Stimulated activated CD4-positive, alpha-beta T cell treated with anti-CD3 and anti-CD28 coated beads, Interleukin-2, amount 100 ng/mL, for 48 hours (primary cell): ENCODE results near the gene LITAFD.
A peak's percentile ranks its signal among the peaks of the same experiment; 100 is the strongest.
"Not testable (repeated sequence)": the region's sequence is repeated elsewhere in the genome, so short reads cannot be mapped to it uniquely, and the experiment has no call there.

Experiments
- DNase-seq, 2 donors: peaks; one replicate each; pipeline ENCODE4 v3.0.0-alpha.2; 2020

LITAFD gene

DNA sequence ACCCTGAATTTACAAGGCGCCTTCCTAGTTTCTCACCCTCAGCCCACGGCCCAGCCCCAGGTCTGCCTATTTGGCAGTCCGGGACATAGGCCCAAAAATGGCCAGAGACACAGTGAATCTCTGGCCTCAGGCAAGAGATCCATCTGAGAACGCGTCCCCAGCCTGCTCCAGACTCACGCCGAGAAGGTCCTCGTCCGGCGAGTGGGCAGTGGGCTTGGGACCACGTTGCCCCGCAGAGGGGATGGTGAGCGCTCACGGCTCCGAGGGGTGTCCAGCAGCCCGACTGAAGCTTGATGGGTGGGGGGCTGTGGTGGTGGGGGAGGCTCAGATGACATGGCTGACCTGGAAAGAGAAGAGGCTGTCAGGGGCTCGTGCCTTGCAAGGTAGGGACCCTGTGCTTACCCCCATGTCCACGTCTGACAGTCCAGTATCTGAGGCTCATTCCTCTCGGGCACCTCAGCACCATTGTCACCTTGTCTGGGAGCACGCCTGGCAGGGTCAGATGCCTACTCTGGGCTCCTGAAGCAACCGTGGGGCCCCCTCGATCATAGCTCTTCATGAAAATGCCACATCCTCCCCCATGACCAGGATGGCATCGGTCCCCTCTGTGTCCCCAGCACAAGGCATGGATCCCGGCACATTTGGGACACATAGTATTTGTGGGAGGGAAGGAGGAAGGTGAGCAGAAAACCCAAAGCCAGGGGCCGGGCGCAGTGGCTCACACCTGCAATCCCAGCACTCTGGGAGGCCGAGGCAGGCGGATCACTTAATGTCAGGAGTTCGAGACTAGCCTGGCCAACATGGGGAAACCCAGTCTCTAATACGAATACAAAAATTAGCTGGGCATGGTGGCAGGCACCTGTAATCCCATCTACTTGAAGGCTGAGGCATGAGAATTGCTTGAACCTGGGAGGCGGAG, 22.9 kb upstream of the LITAFD start:
- DNase-seq, result no peak

DNA sequence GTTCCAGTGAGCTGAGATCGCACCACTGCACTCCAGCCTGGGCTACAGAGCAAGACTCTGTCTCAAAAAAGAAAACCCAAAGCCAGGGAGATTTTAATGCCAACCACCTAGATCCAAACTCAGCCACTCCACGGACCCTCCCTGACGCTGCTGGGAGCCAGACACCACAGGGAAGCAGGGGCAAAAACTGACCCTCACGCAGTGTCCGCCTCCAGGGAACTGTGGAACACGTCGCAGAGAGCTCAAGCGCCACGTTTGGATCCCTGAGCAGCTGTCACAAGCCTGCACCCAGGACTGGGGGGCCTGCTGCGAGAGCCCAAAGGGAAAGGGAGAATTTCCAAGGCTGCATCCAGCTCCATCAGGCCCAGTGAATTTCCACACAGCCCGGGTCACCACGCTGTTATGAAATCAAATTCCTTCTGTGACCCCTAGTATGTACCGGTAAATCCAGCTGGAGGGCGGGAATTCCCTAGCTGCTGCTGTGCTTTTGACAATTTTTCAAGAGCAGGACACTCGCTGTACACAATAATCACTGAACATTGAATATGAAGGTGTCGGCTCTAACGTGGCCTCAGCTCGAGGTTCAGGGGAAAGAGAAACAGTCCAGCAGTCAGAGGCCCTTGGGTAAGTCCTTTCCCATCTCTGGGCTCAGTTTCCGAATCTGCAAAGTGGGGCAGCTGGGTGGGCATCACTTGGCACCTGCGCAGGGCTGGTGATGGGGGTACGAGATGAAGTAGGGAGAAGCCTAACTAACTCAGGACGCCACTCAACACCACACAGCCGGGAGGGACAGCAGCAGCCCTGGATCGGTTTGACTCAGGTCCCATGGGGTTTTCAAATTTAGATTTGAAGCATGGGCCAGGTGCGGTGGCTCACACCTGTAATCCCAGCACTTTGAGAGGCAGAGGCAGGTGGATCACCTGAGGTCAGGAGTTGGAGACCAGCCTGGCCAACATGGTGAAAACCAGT, 22.0 kb upstream of the LITAFD start:
- no peak for DNase-seq

- no peak for DNase-seq
Observed at GRCh38 chr16:8861563-8862308, 20.4 kb upstream of the LITAFD start.

DNA sequence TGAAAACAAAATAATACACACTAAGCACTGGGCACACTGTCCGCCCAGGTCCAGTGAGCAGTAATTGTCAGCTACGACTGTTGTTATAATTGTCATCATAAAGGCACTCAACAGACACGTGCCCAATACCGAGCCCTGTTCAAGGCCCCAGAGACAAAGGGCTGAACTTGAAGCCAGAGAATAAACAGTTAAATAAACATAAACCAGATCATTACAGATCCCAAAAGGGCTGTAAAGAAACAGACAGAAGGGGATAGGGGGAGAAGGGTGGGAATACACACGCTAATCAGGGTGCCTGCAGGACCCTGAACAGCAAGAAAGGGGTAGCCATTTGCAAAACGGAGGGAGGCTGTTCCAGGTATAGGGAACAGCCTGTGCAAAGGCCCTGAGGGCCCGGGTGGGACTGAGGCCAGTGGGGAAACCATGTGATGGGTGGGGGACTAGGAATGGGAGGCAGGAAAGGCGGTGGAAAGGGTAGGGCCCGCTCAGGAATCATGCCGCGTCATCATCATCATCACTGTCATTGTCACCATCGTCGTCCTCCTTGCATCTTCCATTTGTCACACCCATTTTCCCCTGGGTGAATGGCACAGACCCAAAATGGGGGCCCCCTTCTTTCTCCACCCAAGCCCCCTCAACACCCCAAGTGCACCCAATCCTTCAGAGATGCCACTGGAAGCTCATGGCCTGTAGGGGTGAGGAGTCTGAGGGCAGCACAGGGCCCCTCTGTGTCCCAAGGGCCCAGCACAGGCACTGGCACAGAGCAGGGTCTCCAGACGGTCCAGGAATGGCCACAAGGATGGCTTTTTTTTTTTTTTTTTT, 19.6 kb upstream of the LITAFD start:
- no peak for DNase-seq

- no peak for DNase-seq
Observed at GRCh38 chr16:8863594-8864424, 18.3 kb upstream of the LITAFD start.

DNA sequence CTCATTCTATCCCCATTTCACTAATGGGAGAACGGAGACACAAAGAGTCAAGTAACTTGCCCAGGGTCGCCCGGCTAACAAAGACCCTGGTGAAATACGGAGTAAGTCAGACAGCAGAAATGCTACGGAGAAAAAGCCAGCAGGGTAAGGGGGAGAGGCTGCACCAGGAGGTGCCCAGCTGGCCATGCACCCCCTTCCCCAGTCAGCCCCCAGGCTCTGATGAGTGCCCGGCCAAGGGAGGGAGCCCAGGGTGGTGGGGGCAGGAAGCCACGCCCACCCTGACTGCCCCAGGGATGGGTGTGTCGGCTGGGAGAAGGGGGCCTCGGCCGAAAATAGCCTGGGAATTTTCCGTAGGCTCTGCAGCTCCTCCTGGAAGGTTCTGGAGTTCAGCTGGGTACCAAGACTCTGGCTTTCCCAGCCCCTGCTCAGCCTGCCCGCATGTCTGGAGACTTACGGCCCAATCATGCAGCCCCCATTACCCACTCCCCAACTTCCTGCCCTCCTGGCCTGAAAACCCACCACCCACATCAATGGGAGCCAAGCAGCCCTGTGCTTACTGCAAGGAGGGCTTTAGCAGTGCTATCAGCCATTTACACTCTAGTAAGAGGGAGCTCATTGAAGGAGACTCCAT, 17.6 kb upstream of the LITAFD start:
- no peak for DNase-seq

DNA sequence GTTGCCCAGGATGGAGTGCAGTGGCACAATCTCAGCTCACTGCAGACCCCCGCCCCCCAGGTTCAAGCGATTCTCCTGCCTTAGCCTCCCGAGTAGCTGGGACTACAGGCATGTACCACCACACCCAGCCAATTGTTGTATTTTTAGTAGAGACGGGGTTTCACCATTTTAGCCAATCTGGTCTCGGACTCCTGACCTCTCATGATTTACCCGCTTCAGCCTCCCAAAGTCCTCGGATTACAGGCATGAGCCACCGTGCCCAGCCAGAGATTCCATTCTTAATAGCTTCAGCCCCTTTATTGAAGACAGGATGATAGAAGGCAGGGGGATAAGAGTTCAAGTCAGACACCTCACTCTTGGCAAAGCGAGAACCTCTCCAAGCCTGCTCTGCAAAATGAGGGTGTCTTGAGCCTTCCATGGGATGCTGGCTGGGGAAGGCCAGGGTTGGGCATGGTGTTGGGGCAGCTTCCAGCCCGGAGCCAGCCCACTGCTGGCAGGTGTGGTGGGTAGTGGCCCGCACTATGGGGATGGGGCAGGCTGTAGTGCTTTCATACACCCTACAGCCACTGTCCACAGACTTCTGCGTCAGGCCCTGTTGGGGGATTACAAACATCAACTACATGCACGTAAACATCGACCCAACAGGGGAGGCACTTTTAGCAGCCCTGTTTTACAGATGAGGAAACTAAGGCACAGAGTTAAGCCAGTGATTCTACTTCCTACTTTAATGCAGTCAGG, 16.8 kb upstream of the LITAFD start:
- no peak for DNase-seq

- no peak for DNase-seq
Observed at GRCh38 chr16:8866118-8866883, 15.8 kb upstream of the LITAFD start.

DNA sequence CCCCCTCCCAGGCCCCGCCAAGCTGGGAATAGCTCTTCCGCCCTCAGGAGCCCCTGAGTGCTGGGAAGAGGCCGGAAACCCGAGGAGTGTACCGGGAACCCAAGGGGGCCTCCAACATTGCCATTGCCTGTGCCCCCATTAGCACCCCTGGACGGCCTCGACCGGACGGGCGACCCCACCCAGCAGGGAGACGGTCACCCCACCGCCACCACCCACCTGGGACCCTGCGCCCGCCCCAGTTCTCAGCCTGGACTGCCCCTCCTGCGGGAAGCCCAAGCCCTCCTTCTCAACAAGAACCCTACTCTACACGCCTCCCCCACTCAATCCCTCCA, 15.3 kb upstream of the LITAFD start:
- no peak for DNase-seq

DNA sequence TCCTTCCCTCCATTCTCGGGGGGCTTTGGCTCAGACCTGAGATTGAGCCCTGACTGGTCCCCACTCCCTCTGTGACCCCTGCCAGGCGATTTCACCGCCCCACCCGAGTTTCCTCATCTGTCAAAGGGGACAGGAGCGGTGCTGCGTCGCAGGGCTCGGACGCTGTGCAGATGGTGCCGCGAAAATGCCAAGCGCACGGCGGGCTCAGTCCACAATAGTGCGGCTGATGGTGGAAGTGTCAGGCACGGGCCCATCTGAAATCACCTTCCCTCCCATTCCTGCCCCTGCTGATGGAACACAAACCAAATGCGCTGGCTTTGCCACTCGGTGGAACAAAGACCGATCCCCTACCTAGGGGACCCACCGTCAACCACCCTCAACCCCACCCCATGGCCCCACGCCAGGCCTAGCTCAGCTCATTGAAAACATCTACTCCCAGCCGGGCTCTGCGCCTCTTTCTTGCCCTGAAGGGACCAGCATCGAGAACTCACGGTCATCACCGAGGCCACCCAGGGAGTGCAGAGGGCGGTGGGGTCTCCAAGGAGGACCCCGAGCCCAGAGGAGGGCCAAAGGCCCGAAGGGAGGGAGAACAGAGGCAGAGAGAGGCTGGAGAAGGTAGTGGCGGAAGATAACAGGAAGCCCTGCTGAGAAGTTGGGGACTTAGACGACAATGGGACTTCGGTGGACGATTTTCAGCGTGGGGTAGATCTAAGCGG, 14.8 kb upstream of the LITAFD start:
- no peak for DNase-seq

GRCh38 chr16:8867932-8868415, 14.2 kb upstream of the LITAFD start:
- DNase-seq, result no peak

DNA sequence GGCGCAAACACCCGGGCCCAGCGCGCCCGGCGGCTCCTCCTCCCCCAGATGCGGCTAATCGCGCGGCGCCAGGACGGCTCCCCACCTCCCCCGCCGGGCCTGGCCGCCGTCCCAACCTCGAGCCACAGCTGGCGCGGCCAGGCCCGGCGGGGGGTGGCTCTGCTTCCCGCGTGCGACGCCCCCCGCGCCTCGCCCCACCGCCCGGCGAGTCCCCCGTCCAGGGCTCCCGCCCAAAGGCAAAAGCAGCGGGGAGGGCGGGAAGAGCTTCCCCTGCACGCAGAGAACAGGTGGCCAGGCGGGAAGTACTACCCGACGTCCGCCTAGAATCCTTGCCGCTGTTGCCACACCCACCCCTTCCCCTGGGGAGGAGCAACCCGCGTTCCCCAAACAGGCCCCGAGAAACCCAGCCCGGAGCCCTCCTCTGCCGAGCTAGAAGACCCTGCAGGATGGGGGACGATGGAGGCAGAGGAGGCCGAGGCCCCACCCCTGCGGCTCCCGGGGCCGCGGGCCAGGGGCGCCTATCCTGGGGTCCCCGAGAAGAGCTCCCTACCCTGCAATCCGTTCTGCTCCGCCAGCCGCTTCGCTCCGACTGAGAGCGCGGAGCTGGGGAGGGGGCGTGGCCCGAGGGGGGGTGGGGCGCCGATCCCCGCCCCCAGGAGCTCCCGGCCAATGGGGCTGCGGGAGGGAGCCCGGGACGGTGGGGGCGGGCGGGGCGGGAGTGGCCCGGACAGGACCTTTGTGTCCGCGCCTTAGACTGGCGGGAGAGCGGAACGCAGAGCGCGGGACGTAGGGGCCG, 13.5 kb upstream of the LITAFD start, which contains the start of gene CARHSP1:
CARHSP1 (minus strand) TSS at position 591 of the 796 bp plus-strand sequence. CDS start 9,678 bp downstream, outside the sequence.
- peak; percentile 79 to 83 for DNase-seq

DNA sequence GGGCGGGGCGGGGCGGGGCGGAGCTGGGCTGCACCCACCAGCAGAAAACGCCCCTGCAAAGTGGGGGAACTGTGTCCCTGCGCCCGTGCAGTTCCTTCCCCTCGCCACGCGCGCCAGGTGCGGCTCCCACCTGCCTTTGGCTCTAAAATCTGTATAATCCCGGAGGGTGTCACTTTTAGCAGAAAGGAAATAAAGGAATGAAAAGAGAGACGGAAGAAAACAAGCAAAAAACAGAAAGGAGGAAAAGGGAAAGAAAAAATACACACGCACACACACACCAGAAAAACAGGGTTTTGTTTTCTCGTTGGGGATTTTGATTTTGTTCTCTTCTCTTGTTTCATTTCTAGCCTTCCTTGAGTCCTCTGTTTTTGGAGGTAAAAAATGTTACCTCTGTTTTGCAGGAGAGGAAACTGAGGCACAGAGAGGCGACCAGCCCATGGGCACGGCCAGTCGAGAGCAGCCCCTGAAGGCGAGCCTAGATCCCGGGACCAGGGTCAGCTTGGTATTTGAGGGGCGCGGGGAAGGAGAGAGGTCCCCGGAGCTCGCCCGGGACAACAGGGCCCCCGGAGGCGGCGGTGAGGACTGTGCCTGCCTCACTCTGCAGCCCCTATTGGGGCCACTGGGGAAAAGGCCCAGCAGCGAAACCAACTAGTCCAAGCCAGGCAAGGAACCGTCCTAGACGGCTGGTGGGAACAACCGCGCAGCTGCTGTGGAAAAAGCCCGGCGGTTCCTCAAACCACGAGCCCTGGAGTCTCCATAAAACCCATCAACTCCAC, 12.8 kb upstream of the LITAFD start:
- DNase-seq, result no peak

DNA sequence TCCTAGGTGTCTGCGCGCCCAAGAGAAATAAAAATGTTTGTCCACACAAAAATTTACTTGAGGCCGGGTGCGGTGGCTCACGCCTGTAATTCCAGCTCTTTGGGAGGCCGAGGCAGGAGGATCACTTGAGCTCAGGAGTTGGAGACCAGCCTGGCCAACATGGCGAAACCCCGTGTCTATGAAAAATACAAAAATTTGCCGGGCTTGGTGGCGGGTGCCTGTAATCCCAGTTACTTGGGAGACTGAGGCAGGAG, 12.2 kb upstream of the LITAFD start:
- not testable (repeated sequence) for DNase-seq

DNA sequence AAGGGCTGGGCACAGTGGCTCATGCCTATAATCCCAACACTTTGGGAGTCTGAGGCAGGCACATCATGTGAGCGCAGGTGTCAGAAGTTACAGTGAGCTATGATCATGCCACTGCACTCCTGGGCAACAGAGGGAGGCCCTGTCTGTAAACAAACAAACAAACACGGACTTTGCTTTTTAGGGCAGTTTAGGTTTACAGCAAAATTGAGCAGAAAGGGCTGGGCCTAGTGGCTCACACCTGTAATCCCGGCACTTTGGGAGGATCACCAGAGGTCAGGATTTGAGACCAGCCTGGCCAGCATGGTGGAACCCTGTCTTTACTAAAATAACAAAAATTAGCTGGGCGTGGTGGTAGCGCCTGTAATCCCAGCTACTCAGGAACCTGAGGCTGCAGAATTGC, 10.1 kb upstream of the LITAFD start:
- DNase-seq, result no peak

GRCh38 chr16:8872967-8873865, 8.9 kb upstream of the LITAFD start:
- no peak for DNase-seq
